ENCODE results near the gene DGKK.
"Not testable (repeated sequence)": the region's sequence is repeated elsewhere in the genome, so short reads cannot be mapped to it uniquely, and the experiment has no call there.

The DGKK gene

DNA sequence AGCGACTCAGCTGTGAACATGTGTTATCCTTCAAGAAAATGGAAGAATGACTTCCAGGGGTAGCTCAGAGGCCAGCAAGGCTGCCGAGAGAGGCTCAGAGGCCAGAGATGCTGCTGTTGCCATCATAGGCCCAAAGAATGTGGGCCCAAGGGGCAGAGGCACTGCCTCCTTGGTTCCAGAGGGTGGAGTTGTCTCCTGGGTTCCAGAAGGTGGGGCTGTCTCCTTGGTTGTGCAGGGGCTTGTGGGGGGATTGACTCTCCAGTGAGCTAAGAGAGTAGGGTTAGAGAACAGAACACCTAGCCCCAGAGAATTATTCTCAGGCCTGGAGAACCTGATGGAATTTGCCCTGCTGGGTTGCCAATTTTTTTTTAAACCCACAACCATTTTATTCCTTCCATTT lies 62.6 kb downstream of the DGKK start:
- no peaks in the 10 kb centered on the region for H3K9me3 ChIP-seq (ENCODE audit: control insufficient read depth, low read length)
- H3K36me3 ChIP-seq (ENCODE audit: control insufficient read depth, insufficient read depth, low read length): no peaks in the 10 kb centered on the region
- H3K4me1 ChIP-seq (ENCODE audit: control insufficient read depth, insufficient read depth, low read length): no peaks in the 10 kb centered on the region
- H3K27me3 ChIP-seq (ENCODE audit: control insufficient read depth, insufficient read depth, low read length): no peaks in the 10 kb centered on the region
- no peak overlapping the region for H3K9ac ChIP-seq (ENCODE audit: low read length)
- no peak overlapping the region for H3K4me3 ChIP-seq (ENCODE audit: low read length)

- no peaks in the 10 kb centered on the region for H3K4me1 ChIP-seq (ENCODE audit: control insufficient read depth, insufficient read depth, low read length)
- H3K36me3 ChIP-seq (ENCODE audit: control insufficient read depth, insufficient read depth, low read length): no peaks in the 10 kb centered on the region
- no peak overlapping the region for H3K9ac ChIP-seq (ENCODE audit: low read length)
- H3K4me3 ChIP-seq (ENCODE audit: low read length): no peak overlapping the region
- no peaks in the 10 kb centered on the region for H3K27me3 ChIP-seq (ENCODE audit: control insufficient read depth, insufficient read depth, low read length)
- H3K9me3 ChIP-seq (ENCODE audit: control insufficient read depth, low read length): no peaks in the 10 kb centered on the region
Observed at GRCh38 chrX:50403903-50404302, 66.7 kb downstream of the DGKK start.

GRCh38 chrX:50402886-50403285 lies 67.7 kb downstream of the DGKK start:
- Histone ChIP-seq H3K36me3 (ENCODE audit: control insufficient read depth, insufficient read depth, low read length) (no peaks in the 10 kb centered on the region), H3K9ac (ENCODE audit: low read length) (no peak overlapping the region), H3K27me3 (ENCODE audit: control insufficient read depth, insufficient read depth, low read length) (no peaks in the 10 kb centered on the region), H3K4me3 (ENCODE audit: low read length) (no peak overlapping the region), H3K9me3 (ENCODE audit: control insufficient read depth, low read length) (no peaks in the 10 kb centered on the region), H3K4me1 (ENCODE audit: control insufficient read depth, insufficient read depth, low read length) (no peaks in the 10 kb centered on the region)

DNA sequence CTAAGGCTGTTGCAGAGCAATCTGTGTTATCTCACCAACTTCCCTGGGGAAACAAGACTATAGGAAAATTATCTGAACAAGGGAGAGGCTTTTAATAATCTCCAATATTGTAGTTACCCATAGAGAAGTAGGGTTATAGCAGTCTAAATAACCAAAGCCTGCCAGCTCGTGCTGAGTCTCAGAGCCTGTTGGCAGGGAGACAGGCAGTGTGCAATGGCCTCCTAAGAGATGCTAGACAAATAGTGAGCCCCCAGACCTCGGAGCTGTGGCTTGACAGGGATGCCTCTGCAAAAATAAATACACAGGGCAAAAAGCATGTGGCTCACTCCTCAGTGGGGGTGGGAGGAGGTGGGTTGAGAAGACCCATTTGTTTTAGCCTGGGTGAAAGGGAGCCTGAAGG lies 76.7 kb downstream of the DGKK start:
- no peak overlapping the region for H3K9ac ChIP-seq (ENCODE audit: low read length)
- H3K9me3 ChIP-seq (ENCODE audit: control insufficient read depth, low read length): no peaks in the 10 kb centered on the region
- H3K4me1 ChIP-seq (ENCODE audit: control insufficient read depth, insufficient read depth, low read length): no peaks in the 10 kb centered on the region
- H3K4me3 ChIP-seq (ENCODE audit: low read length): no peak overlapping the region
- H3K27me3 ChIP-seq (ENCODE audit: control insufficient read depth, insufficient read depth, low read length): no peaks in the 10 kb centered on the region
- no peaks in the 10 kb centered on the region for H3K36me3 ChIP-seq (ENCODE audit: control insufficient read depth, insufficient read depth, low read length)

- Histone ChIP-seq H3K9ac (ENCODE audit: low read length) (no peak overlapping the region), H3K4me3 (ENCODE audit: low read length) (no peak overlapping the region), H3K27me3 (ENCODE audit: control insufficient read depth, insufficient read depth, low read length) (no peaks in the 10 kb centered on the region), H3K9me3 (ENCODE audit: control insufficient read depth, low read length) (no peaks in the 10 kb centered on the region), H3K4me1 (ENCODE audit: control insufficient read depth, insufficient read depth, low read length) (no peaks in the 10 kb centered on the region), H3K36me3 (ENCODE audit: control insufficient read depth, insufficient read depth, low read length) (no peaks in the 10 kb centered on the region)
Observed at GRCh38 chrX:50386520-50386919, 84.1 kb downstream of the DGKK start.

GRCh38 chrX:50381729-50382415 lies 88.8 kb downstream of the DGKK start:
- Histone ChIP-seq H3K27me3 (ENCODE audit: control insufficient read depth, insufficient read depth, low read length) (no peaks in the 10 kb centered on the region), H3K9me3 (ENCODE audit: control insufficient read depth, low read length) (no peaks in the 10 kb centered on the region), H3K36me3 (ENCODE audit: control insufficient read depth, insufficient read depth, low read length) (no peaks in the 10 kb centered on the region), H3K4me1 (ENCODE audit: control insufficient read depth, insufficient read depth, low read length) (no peaks in the 10 kb centered on the region), H3K9ac (ENCODE audit: low read length) (no peak overlapping the region), H3K4me3 (ENCODE audit: low read length) (no peak overlapping the region)

- Histone ChIP-seq H3K9me3 (ENCODE audit: control insufficient read depth, low read length) (no peaks in the 10 kb centered on the region), H3K36me3 (ENCODE audit: control insufficient read depth, insufficient read depth, low read length) (no peaks in the 10 kb centered on the region), H3K9ac (ENCODE audit: low read length) (no peak overlapping the region), H3K4me3 (ENCODE audit: low read length) (no peak overlapping the region), H3K4me1 (ENCODE audit: control insufficient read depth, insufficient read depth, low read length) (no peaks in the 10 kb centered on the region), H3K27me3 (ENCODE audit: control insufficient read depth, insufficient read depth, low read length) (no peaks in the 10 kb centered on the region)
Observed at GRCh38 chrX:50375481-50376267, 95.0 kb downstream of the DGKK start.

DNA sequence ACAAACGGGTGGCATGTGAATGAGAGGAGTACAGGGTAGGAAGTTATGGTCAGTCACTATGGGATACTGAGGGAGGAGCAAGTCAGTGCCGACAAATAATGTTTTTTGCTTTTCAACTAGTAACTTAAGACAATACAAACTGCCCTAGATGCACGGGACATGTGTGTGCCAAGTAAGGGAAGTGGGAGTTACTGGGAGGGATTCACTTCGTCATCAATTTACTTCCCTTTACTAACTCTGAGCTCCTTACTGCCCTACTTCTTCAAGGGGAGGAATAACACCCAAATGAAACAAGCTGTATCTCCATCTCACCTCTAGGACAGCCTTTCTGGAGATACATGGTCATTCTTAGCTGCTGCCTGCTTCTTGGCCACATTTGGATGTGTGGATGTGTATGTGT lies 97.7 kb downstream of the DGKK start:
- no peak overlapping the region for H3K4me3 ChIP-seq (ENCODE audit: low read length)
- H3K9ac ChIP-seq (ENCODE audit: low read length): no peak overlapping the region
- H3K36me3 ChIP-seq (ENCODE audit: control insufficient read depth, insufficient read depth, low read length): no peaks in the 10 kb centered on the region
- H3K4me1 ChIP-seq (ENCODE audit: control insufficient read depth, insufficient read depth, low read length): no peaks in the 10 kb centered on the region
- H3K9me3 ChIP-seq (ENCODE audit: control insufficient read depth, low read length): no peaks in the 10 kb centered on the region
- H3K27me3 ChIP-seq (ENCODE audit: control insufficient read depth, insufficient read depth, low read length): no peaks in the 10 kb centered on the region

- Histone ChIP-seq H3K4me3 (ENCODE audit: low read length) (no peak overlapping the region), H3K27me3 (ENCODE audit: control insufficient read depth, insufficient read depth, low read length) (no peaks in the 10 kb centered on the region), H3K36me3 (ENCODE audit: control insufficient read depth, insufficient read depth, low read length) (no peaks in the 10 kb centered on the region), H3K4me1 (ENCODE audit: control insufficient read depth, insufficient read depth, low read length) (peaks cover 3% of the 10 kb centered on the region), H3K9me3 (ENCODE audit: control insufficient read depth, low read length) (no peaks in the 10 kb centered on the region), H3K9ac (ENCODE audit: low read length) (no peak overlapping the region)
Observed at GRCh38 chrX:50343917-50344316, 126.7 kb downstream of the DGKK start.

GRCh38 chrX:50333308-50333707 lies 137.3 kb downstream of the DGKK start:
- Histone ChIP-seq H3K9ac (ENCODE audit: low read length) (no peak overlapping the region), H3K4me3 (ENCODE audit: low read length) (no peak overlapping the region), H3K9me3 (ENCODE audit: control insufficient read depth, low read length) (no peaks in the 10 kb centered on the region), H3K36me3 (ENCODE audit: control insufficient read depth, insufficient read depth, low read length) (no peaks in the 10 kb centered on the region), H3K4me1 (ENCODE audit: control insufficient read depth, insufficient read depth, low read length) (no peaks in the 10 kb centered on the region), H3K27me3 (ENCODE audit: control insufficient read depth, insufficient read depth, low read length) (no peaks in the 10 kb centered on the region)

GRCh38 chrX:50332668-50333067 lies 138.0 kb downstream of the DGKK start:
- not testable (repeated sequence) for H3K4me1 ChIP-seq (ENCODE audit: control insufficient read depth, insufficient read depth, low read length); H3K27me3 ChIP-seq (ENCODE audit: control insufficient read depth, insufficient read depth, low read length); H3K9me3 ChIP-seq (ENCODE audit: control insufficient read depth, low read length); H3K9ac ChIP-seq (ENCODE audit: low read length); H3K4me3 ChIP-seq (ENCODE audit: low read length); H3K36me3 ChIP-seq (ENCODE audit: control insufficient read depth, insufficient read depth, low read length)

- H3K9me3 ChIP-seq (ENCODE audit: control insufficient read depth, low read length): no peaks in the 10 kb centered on the region
- H3K4me3 ChIP-seq (ENCODE audit: low read length): no peak overlapping the region
- no peaks in the 10 kb centered on the region for H3K27me3 ChIP-seq (ENCODE audit: control insufficient read depth, insufficient read depth, low read length)
- H3K36me3 ChIP-seq (ENCODE audit: control insufficient read depth, insufficient read depth, low read length): no peaks in the 10 kb centered on the region
- H3K4me1 ChIP-seq (ENCODE audit: control insufficient read depth, insufficient read depth, low read length): no peaks in the 10 kb centered on the region
- no peak overlapping the region for H3K9ac ChIP-seq (ENCODE audit: low read length)
Observed at GRCh38 chrX:50327235-50327634, 143.4 kb downstream of the DGKK start.

Data from mucosa of stomach (tissue), 1 donor.